RWPE1 (cell line): ENCODE data around the gene NIPBL.
"Not testable (repeated sequence)": the region's sequence is repeated elsewhere in the genome, so short reads cannot be mapped to it uniquely, and the experiment has no call there.

ENCODE experiments used
- CTCF ChIA-PET: fragments of 350-600 bp; sonication (Branson Sonifier 250); formaldehyde crosslinking; extraction: SDS; loops from one replicate; lab custom pipeline; 2021; lab: Yijun Ruan, JAX
- POLR2A ChIA-PET: fragments of 400-600 bp; formaldehyde crosslinking; extraction: SDS; loops from one replicate; lab custom pipeline; 2020; ENCODE audit warnings: antibody characterized with exemption; ENCODE audit not compliant: low non-redundant PET; lab: Yijun Ruan, JAX
- DNase-seq: peaks from one replicate; pipeline ENCODE4 v3.0.0; 2012; ENCODE audit warnings: low spot score
- H3K27ac ChIP-seq: fragments of 450-650 bp; 2 replicates; pipeline ENCODE4 v1.5.1; 2017
- CTCF ChIP-seq: fragments of 450-650 bp; conservative IDR thresholded peaks from 2 replicates; pipeline ENCODE4 v1.5.1; 2017; ENCODE audit warnings: low read depth, mild to moderate bottlenecking

Gene NIPBL

DNA sequence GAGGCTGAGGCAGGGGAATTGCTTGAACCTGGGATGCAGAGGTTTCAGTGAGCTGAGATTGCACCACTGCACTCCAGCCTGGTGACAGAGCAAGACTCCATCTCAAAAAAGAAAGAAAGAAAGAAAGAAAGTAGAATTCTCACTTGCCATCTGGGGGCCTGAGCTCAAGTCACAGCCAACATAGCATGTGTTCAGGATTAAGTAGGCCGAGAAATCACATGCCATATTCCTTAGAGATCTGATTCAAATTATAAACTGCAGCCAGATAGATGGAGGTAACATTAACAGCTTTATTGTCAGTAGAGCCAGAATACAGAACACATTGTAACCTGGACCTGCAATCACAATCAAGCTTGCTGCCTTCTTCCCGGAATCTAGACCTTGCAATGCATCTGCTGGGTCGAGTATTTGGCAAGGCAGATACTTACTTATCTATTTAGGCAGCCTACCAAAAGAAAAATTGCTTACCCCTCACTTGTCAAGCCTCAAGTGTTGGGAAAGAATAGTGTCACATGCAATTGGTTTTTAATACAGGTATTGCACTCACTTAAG lies 198.9 kb downstream of the NIPBL start:
- CTCF ChIA-PET: no interaction called here
- POLR2A ChIA-PET: no interaction called here
- H3K27ac ChIP-seq: no peak overlapping the region
- no peak for DNase-seq
- TF ChIP-seq CTCF: no peak

GRCh38 chr5:37077146-37077545 lies 200.6 kb downstream of the NIPBL start:
- ChIA-PET POLR2A (no interaction called here), CTCF (no interaction called here)

DNA sequence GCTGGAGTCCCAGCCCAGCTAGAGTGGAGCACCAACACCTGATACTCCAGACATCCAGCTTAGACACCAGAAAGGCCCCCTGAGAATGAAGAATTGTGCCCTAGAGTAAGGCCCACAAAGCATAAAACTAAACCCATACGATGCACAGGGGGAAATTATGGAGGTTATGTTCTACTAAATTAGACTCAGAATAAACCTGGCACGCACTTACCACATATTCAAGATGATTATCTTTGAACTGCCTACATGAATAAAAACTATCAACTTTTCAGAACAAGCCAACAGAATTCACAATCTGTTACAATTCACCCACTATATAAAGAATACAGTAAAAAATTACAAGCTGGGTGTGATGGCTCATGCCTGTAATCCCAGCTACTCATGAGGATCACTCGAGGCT lies 204.1 kb downstream of the NIPBL start:
- H3K27ac ChIP-seq: no peak overlapping the region
- no peak for DNase-seq
- no peak for TF ChIP-seq CTCF
- POLR2A ChIA-PET: no interaction called here
- CTCF ChIA-PET: no interaction called here

More at GRCh38 chr5:37077146-37077545, 200.6 kb downstream of the NIPBL start:
- TF ChIP-seq CTCF: no peak
- H3K27ac ChIP-seq: no peak overlapping the region
- DNase-seq: no peak

GRCh38 chr5:37082977-37083376 lies 206.4 kb downstream of the NIPBL start:
- POLR2A ChIA-PET, DNase-seq, H3K27ac ChIP-seq: not testable (repeated sequence)
- CTCF ChIA-PET: interaction anchor here (0.6 kb wide), 1 partner anchor 216 kb away, joined by 3 read pairs; no protein-coding TSS in a partner anchor

DNA sequence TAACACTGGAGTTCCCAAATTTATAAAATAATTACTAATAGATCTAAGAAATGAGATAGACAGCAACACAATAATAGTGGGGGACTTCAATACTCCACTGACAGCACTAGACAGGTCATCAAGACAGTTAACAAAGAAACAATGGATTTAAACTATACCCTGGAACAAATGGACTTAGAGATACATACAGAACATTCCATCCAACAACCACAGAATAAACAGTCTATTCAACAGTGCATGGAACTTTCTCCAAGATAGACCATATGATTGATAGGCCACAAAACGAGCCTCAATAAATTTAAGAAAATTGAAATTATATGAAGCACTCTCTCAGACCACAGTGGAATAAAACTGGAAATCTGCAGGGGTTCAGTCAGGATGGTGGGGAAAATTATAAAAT lies 209.5 kb downstream of the NIPBL start:
- POLR2A ChIA-PET: interaction anchor here (0.6 kb wide), 1 partner anchor 10 kb away, joined by 4 read pairs; no protein-coding TSS in a partner anchor
- H3K27ac ChIP-seq, CTCF ChIA-PET, DNase-seq: not testable (repeated sequence)

GRCh38 chr5:37086466-37087173 lies 210.1 kb downstream of the NIPBL start:
- H3K27ac ChIP-seq: no peak overlapping the region
- ChIA-PET CTCF (interaction anchor here (0.8 kb wide), 1 partner anchor 86 kb away, joined by 3 read pairs; no protein-coding TSS in a partner anchor), POLR2A (no interaction called here)
- no peak for TF ChIP-seq CTCF
- DNase-seq: no peak

GRCh38 chr5:37088009-37088408 lies 211.4 kb downstream of the NIPBL start:
- no peak for DNase-seq
- no peak overlapping the region for H3K27ac ChIP-seq
- no peak for TF ChIP-seq CTCF
- ChIA-PET CTCF (no interaction called here), POLR2A (no interaction called here)
